IPS-15b (cell line): ENCODE measurements around the gene CSNK1A1.
A peak's percentile ranks its signal among the peaks of the same experiment; 100 is the strongest.
"Not testable (repeated sequence)": the region's sequence is repeated elsewhere in the genome, so short reads cannot be mapped to it uniquely, and the experiment has no call there.

Source experiments
- H3K27me3 ChIP-seq: one replicate; pipeline ENCODE4 v1.6.1; 2013; ENCODE audit warnings: low read length; ENCODE audit not compliant: control insufficient read depth, insufficient read depth
- H3K36me3 ChIP-seq: one replicate; pipeline ENCODE4 v1.6.1; 2013; ENCODE audit warnings: low read length; ENCODE audit not compliant: control insufficient read depth, insufficient read depth
- H3K4me1 ChIP-seq: one replicate; pipeline ENCODE4 v1.6.1; 2013; ENCODE audit warnings: mild to moderate bottlenecking, low read length; ENCODE audit not compliant: control insufficient read depth, insufficient read depth
- H3K4me3 ChIP-seq: one replicate; pipeline ENCODE4 v1.5.1; 2013; ENCODE audit warnings: low read depth, low read length
- H3K9ac ChIP-seq: one replicate; pipeline ENCODE4 v1.6.1; 2013; ENCODE audit warnings: low read depth, mild to moderate bottlenecking, low read length
- H3K9me3 ChIP-seq: one replicate; pipeline ENCODE4 v1.6.1; 2013; ENCODE audit warnings: mild to moderate bottlenecking, low read length; ENCODE audit not compliant: control insufficient read depth, insufficient read depth

CSNK1A1 gene

GRCh38 chr5:149551227-149552037, at the start of gene CSNK1A1:
Gene CSNK1A1, minus strand, starts transcription at chr5:149551439. Its CDS starts 475 bp downstream, at chr5:149550964.
- Histone ChIP-seq H3K9ac (peak within 1 kb of the TSS; percentile 98), H3K4me3 (peak within 1 kb of the TSS; percentile 94), H3K4me1 (peaks cover 6% of the 10 kb centered on the region), H3K27me3 (no peaks in the 10 kb centered on the region), H3K9me3 (no peaks in the 10 kb centered on the region), H3K36me3 (peaks cover 6% of the 10 kb centered on the region)

- H3K9ac ChIP-seq, result no peak overlapping the region
- H3K27me3 ChIP-seq, result no peaks in the 10 kb centered on the region
- no peaks in the 10 kb centered on the region for H3K9me3 ChIP-seq
- H3K4me3 ChIP-seq, result no peak overlapping the region
- no peaks in the 10 kb centered on the region for H3K4me1 ChIP-seq
- no peaks in the 10 kb centered on the region for H3K36me3 ChIP-seq
These were observed 49.7 kb upstream of the CSNK1A1 start for GRCh38 chr5:149600932-149601331.

DNA sequence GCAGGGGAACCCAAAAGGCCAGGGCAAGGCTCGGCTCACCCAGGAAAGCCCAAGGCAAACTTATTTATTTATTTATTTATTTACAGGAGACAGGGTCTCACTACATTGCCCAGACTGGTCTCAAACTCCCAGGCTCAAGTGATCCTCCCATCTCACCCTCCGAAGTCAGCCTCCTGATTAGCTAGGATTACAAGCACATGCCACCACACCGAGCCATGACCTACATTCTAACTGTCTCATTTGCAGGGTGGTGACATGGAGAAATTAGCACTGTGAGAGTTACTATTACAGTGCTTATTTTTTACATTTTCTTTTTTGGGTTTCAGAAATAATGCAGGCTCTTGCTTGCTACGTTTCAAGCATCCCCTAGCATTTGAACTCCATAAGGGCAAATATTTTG, 48.1 kb upstream of the CSNK1A1 start:
- Histone ChIP-seq H3K27me3 (no peaks in the 10 kb centered on the region), H3K4me1 (no peaks in the 10 kb centered on the region), H3K9ac (no peak overlapping the region), H3K9me3 (no peaks in the 10 kb centered on the region), H3K4me3 (no peak overlapping the region), H3K36me3 (no peaks in the 10 kb centered on the region)

DNA sequence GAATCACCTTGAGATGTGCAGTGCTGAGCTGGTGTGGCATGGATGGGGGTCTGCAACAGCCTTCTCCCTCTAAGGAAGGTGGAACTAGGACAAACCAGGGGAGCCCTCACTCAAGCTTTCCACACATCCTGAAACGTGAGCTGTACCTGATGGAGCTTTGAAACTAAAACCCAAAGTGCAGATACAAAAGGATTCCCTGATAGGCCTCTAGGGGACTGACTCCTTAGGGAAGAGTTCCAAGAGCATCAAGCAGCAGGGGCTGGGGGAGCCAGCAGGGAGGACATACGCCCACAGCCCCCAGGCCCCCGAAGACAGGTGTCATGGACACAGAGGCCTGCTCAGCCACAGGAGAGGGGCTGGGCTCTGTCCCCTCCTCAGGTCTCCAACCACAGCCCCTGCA, 47.7 kb upstream of the CSNK1A1 start:
- Histone ChIP-seq H3K4me3 (no peak overlapping the region), H3K4me1 (no peaks in the 10 kb centered on the region), H3K9me3 (no peaks in the 10 kb centered on the region), H3K27me3 (no peaks in the 10 kb centered on the region), H3K36me3 (no peaks in the 10 kb centered on the region), H3K9ac (no peak overlapping the region)

DNA sequence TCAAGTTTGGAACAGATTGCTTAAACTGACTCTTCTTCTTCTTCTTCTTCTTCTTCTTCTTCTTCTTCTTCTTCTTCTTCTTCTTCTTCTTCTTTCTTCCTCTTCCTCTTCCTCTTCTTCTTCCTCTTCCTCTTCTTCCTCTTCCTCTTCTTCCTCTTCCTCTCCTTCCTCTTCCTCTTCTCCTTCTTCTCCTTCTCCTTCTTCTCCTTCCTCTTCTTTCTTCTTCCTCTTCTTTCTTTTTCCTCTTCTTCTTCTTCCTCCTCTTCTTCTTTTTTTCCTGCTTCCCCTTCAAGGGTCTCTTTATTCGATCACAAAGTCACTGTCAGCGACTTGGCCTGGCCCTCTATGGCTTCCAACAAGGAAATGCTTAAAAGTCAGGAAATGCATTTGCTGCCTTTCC, 47.0 kb upstream of the CSNK1A1 start:
- H3K4me3 ChIP-seq, H3K4me1 ChIP-seq, H3K9me3 ChIP-seq, H3K27me3 ChIP-seq, H3K36me3 ChIP-seq, H3K9ac ChIP-seq: not testable (repeated sequence)

GRCh38 chr5:149597618-149598017, 46.4 kb upstream of the CSNK1A1 start:
- Histone ChIP-seq H3K4me1 (no peaks in the 10 kb centered on the region), H3K4me3 (no peak overlapping the region), H3K27me3 (no peaks in the 10 kb centered on the region)

GRCh38 chr5:149596712-149597111, 45.5 kb upstream of the CSNK1A1 start:
- Histone ChIP-seq H3K4me3 (no peak overlapping the region), H3K4me1 (no peaks in the 10 kb centered on the region)

More at GRCh38 chr5:149597618-149598017, 46.4 kb upstream of the CSNK1A1 start:
- no peaks in the 10 kb centered on the region for H3K9me3 ChIP-seq
- H3K36me3 ChIP-seq, result no peaks in the 10 kb centered on the region
- H3K9ac ChIP-seq, result no peak overlapping the region

GRCh38 chr5:149595105-149595504, 43.9 kb upstream of the CSNK1A1 start:
- not testable (repeated sequence) for H3K27me3 ChIP-seq, H3K36me3 ChIP-seq, H3K4me1 ChIP-seq, H3K9ac ChIP-seq, H3K4me3 ChIP-seq, H3K9me3 ChIP-seq

More at GRCh38 chr5:149596712-149597111, 45.5 kb upstream of the CSNK1A1 start:
- H3K36me3 ChIP-seq, result no peaks in the 10 kb centered on the region
- no peaks in the 10 kb centered on the region for H3K9me3 ChIP-seq
- no peaks in the 10 kb centered on the region for H3K27me3 ChIP-seq
- no peak overlapping the region for H3K9ac ChIP-seq

DNA sequence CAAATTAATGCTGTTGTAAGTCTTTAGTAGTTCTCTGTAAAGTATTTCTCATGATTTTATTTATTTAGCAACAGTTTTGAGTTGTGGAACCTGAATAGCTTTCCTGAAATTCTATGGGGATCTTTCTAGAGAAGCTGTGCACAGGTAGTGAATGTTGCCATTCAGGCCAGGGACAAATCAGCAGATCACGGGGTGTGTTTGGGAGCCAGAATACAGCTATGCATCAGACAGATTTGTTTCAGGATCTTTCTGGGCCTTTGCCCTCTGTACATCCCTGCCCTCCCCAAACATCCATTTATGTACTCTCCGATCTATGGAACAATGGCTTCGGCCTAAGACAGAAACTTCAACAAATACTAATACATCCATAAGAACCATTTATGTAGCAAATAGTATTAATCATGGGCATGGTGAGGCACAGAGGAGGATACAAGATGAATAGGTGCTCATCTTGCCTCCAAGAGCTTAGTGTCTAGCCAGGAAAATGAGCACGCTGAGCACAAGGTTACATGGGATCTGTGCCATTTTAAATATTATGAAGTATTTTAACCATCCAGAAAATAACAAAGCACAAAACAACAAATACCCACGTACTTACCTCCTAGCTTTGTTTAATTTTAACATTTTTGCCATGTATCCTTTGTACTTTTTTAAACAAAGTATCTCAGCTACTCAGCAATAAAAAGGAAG, 43.1 kb upstream of the CSNK1A1 start:
- H3K9ac ChIP-seq, result no peak overlapping the region
- H3K27me3 ChIP-seq, result no peaks in the 10 kb centered on the region
- H3K9me3 ChIP-seq, result no peaks in the 10 kb centered on the region
- H3K4me3 ChIP-seq, result no peak overlapping the region
- H3K36me3 ChIP-seq, result no peaks in the 10 kb centered on the region
- H3K4me1 ChIP-seq, result no peaks in the 10 kb centered on the region

DNA sequence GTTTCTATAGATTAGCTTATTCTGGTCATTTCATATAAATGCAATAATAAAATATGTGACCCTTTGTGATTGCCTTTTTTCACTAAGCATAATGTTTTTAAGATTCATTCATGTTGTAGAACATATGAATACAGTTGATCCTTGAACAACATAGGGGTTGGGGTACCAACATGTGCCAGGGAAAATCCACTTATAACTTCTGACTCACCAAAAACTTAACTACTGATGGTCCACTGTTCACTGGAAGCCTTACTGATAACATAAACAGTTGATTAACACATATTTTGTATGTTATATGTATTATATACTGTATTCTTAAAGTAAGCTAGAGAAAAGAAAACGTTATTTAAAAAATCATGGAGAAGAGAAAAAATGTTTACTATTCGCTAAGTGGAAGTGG, 42.1 kb upstream of the CSNK1A1 start:
- Histone ChIP-seq H3K4me1 (no peaks in the 10 kb centered on the region), H3K27me3 (no peaks in the 10 kb centered on the region), H3K9me3 (no peaks in the 10 kb centered on the region), H3K9ac (no peak overlapping the region), H3K36me3 (no peaks in the 10 kb centered on the region), H3K4me3 (no peak overlapping the region)

- no peaks in the 10 kb centered on the region for H3K4me1 ChIP-seq
- no peaks in the 10 kb centered on the region for H3K9me3 ChIP-seq
These were observed 37.7 kb upstream of the CSNK1A1 start for GRCh38 chr5:149588936-149589335.

GRCh38 chr5:149586708-149587318, 35.6 kb upstream of the CSNK1A1 start:
- Histone ChIP-seq H3K9ac (no peak overlapping the region), H3K4me3 (no peak overlapping the region), H3K36me3 (no peaks in the 10 kb centered on the region), H3K27me3 (peaks cover 6% of the 10 kb centered on the region), H3K9me3 (no peaks in the 10 kb centered on the region), H3K4me1 (peaks cover 2% of the 10 kb centered on the region)

More at GRCh38 chr5:149588936-149589335, 37.7 kb upstream of the CSNK1A1 start:
- H3K27me3 ChIP-seq, result no peaks in the 10 kb centered on the region
- H3K4me3 ChIP-seq, result no peak overlapping the region
- H3K36me3 ChIP-seq, result no peaks in the 10 kb centered on the region
- H3K9ac ChIP-seq, result no peak overlapping the region
